GM19468 (cell line): ENCODE data around the gene MKRN2.
"Not testable (repeated sequence)": the region's sequence is repeated elsewhere in the genome, so short reads cannot be mapped to it uniquely, and the experiment has no call there.

Source experiments
- ATAC-seq: cut with Tn5 transposase; IDR thresholded peaks from one replicate; pipeline ENCODE4 v1.9.1; 2021; ENCODE audit warnings: mild to moderate bottlenecking, moderate library complexity, moderate number of reproducible peaks; ENCODE audit not compliant: unreplicated experiment; ENCODE audit errors: extremely low read depth

MKRN2 gene, protein sequence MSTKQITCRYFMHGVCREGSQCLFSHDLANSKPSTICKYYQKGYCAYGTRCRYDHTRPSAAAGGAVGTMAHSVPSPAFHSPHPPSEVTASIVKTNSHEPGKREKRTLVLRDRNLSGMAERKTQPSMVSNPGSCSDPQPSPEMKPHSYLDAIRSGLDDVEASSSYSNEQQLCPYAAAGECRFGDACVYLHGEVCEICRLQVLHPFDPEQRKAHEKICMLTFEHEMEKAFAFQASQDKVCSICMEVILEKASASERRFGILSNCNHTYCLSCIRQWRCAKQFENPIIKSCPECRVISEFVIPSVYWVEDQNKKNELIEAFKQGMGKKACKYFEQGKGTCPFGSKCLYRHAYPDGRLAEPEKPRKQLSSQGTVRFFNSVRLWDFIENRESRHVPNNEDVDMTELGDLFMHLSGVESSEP

DNA sequence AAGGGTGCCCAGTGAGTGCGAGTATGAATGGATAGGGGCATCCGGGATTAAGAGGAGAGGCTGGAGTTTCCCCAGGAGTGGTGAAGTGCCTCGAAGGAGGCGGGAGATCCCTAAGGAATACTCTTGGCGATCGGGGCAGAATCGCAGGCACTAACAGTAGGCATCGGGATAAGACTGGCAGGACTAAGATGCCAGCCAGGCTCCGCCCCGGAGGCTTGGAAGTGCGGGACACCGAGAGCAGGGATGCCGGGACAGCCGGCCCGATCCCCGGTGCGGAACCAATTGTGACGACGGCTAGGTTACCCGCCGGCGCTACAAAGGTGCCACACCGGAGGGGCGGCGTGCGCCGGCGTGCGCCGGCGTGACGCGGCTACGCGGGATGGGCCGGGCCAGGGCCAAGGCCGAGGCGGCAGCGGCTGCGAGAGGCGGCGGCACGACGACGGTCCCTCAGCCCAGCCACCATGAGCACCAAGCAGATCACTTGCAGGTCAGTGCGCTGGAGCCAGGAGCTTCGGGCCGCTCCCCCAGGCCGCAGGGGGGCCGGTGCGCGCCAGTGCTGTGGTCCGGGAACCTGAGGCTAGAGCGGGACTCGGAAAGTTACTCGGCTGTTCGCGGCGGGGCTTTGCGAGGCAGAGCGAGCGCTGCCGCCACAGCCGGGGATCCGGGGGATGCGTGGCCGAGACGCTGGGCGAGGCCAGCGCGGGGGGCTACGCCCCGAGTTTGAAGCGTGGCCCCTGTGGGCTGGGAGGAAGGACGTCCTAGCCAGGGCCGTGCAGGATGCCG lies at the start of gene MKRN2:
MKRN2 (plus strand) TSS at position 398 of the 783 bp plus-strand sequence; CDS start at position 462, 64 bp downstream.
- ATAC-seq: peak; percentile 76

GRCh38 chr3:12507591-12508281 lies 49.2 kb upstream of the MKRN2 start:
- ATAC-seq: no peak

GRCh38 chr3:12508291-12508700 lies 48.6 kb upstream of the MKRN2 start:
- ATAC-seq: no peak

DNA sequence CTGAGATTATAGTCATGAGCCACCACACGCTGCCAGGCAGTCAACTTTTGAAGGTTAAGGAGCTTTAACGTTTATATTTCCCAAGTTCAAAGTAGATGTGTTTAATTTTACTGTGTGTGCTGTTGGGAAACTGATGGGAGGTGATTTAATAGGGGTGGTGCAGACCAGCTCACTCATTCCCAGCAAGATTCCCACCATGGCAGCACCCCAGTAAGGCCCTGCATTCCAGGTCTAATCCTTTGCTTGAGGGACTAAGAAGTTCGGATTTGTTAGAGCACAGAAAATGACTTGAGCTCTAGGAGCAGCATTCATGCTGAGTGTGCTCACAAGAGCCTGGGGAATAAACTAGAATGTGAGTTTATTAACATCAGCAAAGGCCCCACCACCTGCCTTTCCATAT lies 47.4 kb upstream of the MKRN2 start:
- ATAC-seq: no peak

GRCh38 chr3:12512534-12513118 lies 44.3 kb upstream of the MKRN2 start:
- ATAC-seq: no peak

- ATAC-seq: no peak
These were observed 43.0 kb upstream of the MKRN2 start for GRCh38 chr3:12513694-12514446.

GRCh38 chr3:12515631-12516030 lies 41.3 kb upstream of the MKRN2 start:
- ATAC-seq: no peak

GRCh38 chr3:12516873-12517272 lies 40.0 kb upstream of the MKRN2 start:
- ATAC-seq: no peak

DNA sequence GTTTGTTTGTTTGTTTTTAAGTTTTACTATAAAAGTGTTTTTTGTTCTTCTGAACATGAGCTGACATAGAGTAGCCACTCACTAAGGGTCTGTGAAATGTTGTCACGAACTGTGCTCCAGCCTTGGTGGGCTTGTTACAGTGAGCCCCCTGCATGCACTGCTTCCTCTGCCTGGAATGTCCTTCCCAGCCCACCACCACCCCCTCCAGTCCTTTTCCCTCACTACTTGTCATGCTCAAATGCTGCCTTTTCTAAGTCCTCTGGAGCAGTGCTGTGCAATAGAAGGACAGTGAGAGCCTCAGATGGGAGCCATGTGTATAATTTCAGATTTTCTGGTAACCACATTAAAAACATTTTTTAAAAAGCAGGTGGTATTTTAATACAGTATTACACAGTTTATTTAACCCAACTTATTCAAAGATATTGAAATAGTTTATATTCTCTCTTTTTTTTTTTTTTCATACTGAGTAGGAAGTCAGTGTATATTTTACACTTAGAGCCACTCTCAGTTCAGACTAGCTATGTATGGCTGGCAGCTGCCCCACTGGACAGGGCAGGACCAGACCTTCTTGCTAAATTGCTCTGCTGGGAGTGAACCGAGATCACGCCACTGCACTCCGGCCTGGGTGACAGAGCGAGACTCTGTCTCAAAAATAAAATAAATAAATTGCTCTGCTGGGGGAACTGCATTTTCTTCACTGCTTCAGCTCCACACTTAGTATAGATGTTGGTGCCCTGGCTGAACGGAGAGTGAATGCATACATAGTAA lies 38.4 kb upstream of the MKRN2 start:
- no peak for ATAC-seq

- ATAC-seq: no peak
These were observed 35.9 kb upstream of the MKRN2 start for GRCh38 chr3:12521010-12521409.

DNA sequence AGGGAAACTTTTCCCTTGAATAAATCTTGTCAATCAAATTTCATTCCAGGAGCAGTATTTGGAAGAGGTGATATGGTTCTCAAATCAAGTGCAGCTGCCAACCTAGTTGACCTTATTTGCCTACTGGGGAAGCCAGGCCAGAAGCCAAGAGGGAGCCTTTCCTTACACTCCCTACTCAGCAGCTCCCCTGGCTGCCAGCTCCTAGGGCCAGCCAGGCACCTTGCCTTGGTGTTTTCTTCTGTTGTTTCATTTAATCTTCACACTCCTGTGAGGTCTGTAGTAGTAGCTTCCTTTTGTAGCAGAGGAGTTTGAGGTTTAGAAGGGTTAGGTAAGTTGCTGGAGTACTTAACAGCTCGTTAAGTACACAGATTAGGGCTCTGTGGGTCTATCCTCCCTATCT lies 34.2 kb upstream of the MKRN2 start:
- no peak for ATAC-seq

DNA sequence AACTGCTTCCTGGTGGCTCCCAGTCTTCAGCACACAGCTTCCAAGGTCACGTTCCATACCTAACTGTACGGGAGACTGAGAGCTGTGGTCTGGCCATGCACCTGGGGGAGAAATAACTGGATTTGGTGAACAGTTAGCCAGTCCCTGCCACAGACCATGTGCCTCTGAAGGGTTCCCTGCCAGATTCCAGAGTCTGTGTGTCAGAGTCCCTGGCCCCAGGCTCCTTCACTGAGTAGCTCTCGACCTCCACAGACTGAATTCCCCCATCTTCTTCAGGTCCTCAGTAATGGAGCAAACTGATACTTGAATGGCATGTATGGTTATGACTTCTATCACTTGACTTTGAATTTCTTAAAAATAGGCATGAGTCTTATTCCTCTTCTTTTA lies 29.1 kb upstream of the MKRN2 start:
- no peak for ATAC-seq

DNA sequence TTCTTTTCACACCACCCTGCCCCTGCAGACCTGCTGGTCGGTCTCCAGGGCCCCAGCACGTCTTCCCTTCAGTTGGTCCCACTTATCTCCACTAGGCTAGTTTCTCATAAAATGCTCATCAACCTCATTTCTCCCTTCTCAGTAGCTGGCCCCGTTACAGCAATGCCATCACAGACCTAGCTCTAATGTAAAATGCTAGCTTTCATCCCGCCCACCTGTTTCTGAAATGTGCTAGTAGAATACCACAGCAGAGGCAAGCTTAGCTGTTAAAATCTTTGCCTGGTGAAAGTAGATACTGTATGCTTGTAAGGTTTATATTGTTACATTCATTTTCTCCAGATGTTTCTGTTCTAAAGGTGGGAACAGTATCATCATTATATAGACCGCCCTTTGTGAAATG lies 24.7 kb upstream of the MKRN2 start:
- ATAC-seq: no peak

DNA sequence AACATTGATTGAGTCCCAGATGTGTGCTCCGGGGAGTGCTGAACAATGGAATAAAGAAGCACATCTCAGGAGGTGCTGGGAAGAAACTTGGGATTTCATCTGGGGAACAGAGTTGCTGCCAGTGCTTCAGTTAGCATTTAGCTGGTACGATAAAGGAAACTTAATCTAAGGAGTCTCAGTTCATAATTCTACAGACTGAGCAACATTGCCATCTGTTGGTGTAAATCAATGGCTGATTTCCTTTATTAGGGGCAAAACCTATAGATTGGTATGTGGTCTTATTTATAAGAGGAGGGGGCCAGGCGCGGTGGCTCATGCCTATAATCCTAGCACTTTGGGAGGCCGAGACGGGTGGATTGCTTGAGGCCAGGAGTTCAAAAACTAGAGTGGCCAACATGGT lies 20.5 kb upstream of the MKRN2 start:
- no peak for ATAC-seq

- no peak for ATAC-seq
These were observed 15.3 kb upstream of the MKRN2 start for GRCh38 chr3:12541625-12542024.

DNA sequence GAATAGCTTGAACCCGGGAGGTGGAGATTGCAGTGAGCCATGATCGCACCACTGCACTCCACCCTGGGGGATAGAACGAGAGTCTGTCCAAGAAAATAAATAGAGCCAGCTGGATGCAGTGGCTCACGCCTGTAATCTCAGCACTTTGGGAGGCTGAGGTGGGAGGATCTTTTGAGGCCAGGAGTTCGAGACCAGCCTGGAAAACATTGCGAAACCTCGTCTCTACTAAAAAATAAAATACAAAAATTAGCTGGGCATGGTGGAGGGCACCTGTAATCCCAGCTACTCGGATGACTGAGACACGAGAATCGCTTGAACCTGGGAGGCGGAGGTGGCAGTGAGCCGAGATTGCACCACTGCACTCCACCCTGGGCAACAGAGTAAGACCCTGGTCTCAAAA lies 13.4 kb upstream of the MKRN2 start:
- ATAC-seq: not testable (repeated sequence)

DNA sequence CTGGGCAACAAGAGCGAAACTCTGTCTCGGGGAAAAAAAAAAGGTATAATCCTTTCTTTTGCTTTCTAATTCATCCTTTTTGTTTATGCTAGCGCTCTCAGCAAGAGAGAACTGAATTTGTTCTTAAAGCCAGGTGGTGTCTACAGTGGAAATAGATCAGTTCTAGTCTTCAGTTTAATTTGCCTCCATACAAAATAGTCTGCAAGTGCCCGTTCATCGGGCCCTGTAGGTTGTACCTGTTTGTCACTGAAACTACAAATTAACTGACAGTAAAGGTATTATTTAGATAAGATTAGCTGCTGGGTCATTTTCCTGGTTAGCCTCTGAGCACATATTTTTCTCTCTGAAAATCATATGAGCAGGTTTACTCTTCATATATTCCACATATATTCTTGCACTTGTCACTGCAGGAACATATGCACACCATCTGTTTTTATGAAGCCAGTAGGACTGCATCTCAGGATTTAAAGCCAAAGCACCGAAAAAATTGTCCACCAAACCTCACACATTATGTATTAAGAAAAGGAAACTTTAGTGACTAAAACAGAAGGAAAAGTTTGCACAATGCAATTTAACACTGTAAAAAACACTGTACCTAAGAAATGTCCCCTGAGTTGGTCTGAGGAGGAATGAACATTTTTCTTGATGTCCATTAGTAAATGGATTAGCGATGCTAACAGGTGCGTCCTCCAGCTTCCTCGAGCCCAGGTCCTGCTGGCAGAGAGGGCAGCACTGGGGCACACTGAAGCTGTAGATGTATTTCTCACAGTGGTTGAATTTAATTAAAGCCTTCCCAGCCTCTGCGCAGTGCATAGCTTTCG lies 12.0 kb upstream of the MKRN2 start:
- no peak for ATAC-seq

GRCh38 chr3:12545473-12545791 lies 11.5 kb upstream of the MKRN2 start, which contains the start of gene MKRN2OS:
Gene MKRN2OS (minus strand): TSS chr3:12545499. CDS start chr3:12545464, 35 bp downstream.
- ATAC-seq: no peak
